ENCODE measurements around the gene DOK5. TPM values are rescaled to one million over a fixed set of nuclear protein-coding genes. Genes with fewer than 3 reads are reported as not detected.
A peak's percentile ranks its signal among the peaks of the same experiment; 100 is the strongest.

The DOK5 gene
- total and polyA plus RNA-seq, 2 of the 8 experiments (the other 6 are each of a cell fraction or from before 2014, with no cell fraction given), result 8.9 to 15.0 TPM

GRCh38 chr20:54477191-54477955 lies 2.0 kb downstream of the DOK5 start:
- ChIA-PET POLR2A (ENCODE audit: partially characterized antibody) (no interaction called here), CTCF (ENCODE audit: partially characterized antibody) (interaction anchor here (0.7 kb wide), 1 partner anchor 157 kb away, joined by 3 read pairs; no protein-coding TSS in a partner anchor)
- WGBS, 2 experiments (ENCODE audit: extremely low coverage in 1 of 2, insufficient coverage in 1 of 2, insufficient read length in 1 of 2, insufficient replicate concordance in 2 of 2, low coverage in 1 of 2, low lambda C conversion rate in 2 of 2, missing lambda C conversion rate in 1 of 2), result 34% methylated on average over 3 of the region's 3 CpGs; no CpG with 5 or more reads in 1 of the 2 experiments

More at GRCh38 chr20:54477191-54477955, 2.0 kb downstream of the DOK5 start:
- no peaks in the 10 kb centered on the region; a peak in 2 of 7 replicates for H3K27me3 ChIP-seq (replicated peaks in 1 of 4; ENCODE audit: control insufficient read depth in 3 of 4, extremely low read depth in 1 of 4, insufficient read depth in 3 of 4, low read length in 3 of 4)
- H3K4ac ChIP-seq (replicated peaks; ENCODE audit: insufficient read length, low read depth, low read length), result no peak overlapping the region
- H3K23ac ChIP-seq (ENCODE audit: insufficient read length), result no peak overlapping the region
- H3K79me2 ChIP-seq (ENCODE audit: control insufficient read depth in 1 of 2, insufficient read depth in 2 of 2, low read length in 2 of 2), result peaks cover 0 to 7% of the 10 kb centered on the region in 2 experiments; a peak in 1 of 4 replicates
- H3K9ac ChIP-seq (replicated peaks in 1 of 4; ENCODE audit: extremely low read depth in 1 of 4, low read depth in 3 of 4, low read length in 3 of 4), result no peak overlapping the region
- H2BK5ac ChIP-seq (ENCODE audit: low read depth, low read length), result no peak overlapping the region
- no peak overlapping the region for H2BK12ac ChIP-seq (ENCODE audit: low read depth, low read length)
- no peak overlapping the region for H4K5ac ChIP-seq (ENCODE audit: insufficient read length, low read depth, low read length)
- no peak overlapping the region for H2AFZ ChIP-seq (ENCODE audit: low read length)
- TF ChIP-seq SP1 (IDR thresholded peaks at IDR 0.05; ENCODE audit: low read depth, low read length) (no peak), SP2 (IDR thresholded peaks at IDR 0.05; ENCODE audit: low read length) (no peak), JUN (IDR thresholded peaks at IDR 0.05; ENCODE audit: low read depth, low read length) (no peak), POLR2AphosphoS5 (IDR thresholded peaks at IDR 0.05; ENCODE audit: low read depth, low read length) (no peak), SP4 (IDR thresholded peaks at IDR 0.05; ENCODE audit: low read length) (no peak), YY1 (IDR thresholded peaks at IDR 0.05; ENCODE audit: low read depth, low read length) (no peak), RAD21 (IDR thresholded peaks at IDR 0.05 in 1 of 2, conservative IDR thresholded peaks at IDR 0.05 in 1 of 2; ENCODE audit: low read depth in 2 of 2, low read length in 2 of 2) (no peak), CEBPB (IDR thresholded peaks at IDR 0.05; ENCODE audit: low read depth, low read length) (no peak), SIX5 (IDR thresholded peaks at IDR 0.05; ENCODE audit: low read depth, low read length) (no peak), USF2 (IDR thresholded peaks at IDR 0.05; ENCODE audit: low read length) (no peak), HDAC2 (IDR thresholded peaks at IDR 0.05; ENCODE audit: borderline replicate concordance in 1 of 2, low read depth in 2 of 2, low read length in 2 of 2) (no peak)
- no peaks in the 10 kb centered on the region for H3K79me1 ChIP-seq (ENCODE audit: low read depth, low read length)
- no peak overlapping the region for H4K91ac ChIP-seq (replicated peaks; ENCODE audit: insufficient read length, low read length)
- no peaks in the 10 kb centered on the region for H4K20me1 ChIP-seq (replicated peaks in 1 of 2; ENCODE audit: control insufficient read depth in 1 of 2, insufficient read depth in 2 of 2, low read length in 2 of 2)
- H3K9me3 ChIP-seq (ENCODE audit: insufficient read depth in 2 of 2, low read depth in 1 of 2, low read length in 1 of 2), result no peaks in the 10 kb centered on the region
- no peak overlapping the region for H4K8ac ChIP-seq (ENCODE audit: extremely low read depth, insufficient read depth, low read length)
- no peak overlapping the region for H3K14ac ChIP-seq (ENCODE audit: insufficient read length)
- no peak overlapping the region for H2BK120ac ChIP-seq (replicated peaks; ENCODE audit: low read depth, low read length)
- H3K36me3 ChIP-seq (ENCODE audit: control insufficient read depth in 2 of 4, insufficient read depth in 4 of 4, low read length in 3 of 4), result no peaks in the 10 kb centered on the region
- no peak overlapping the region for H2BK20ac ChIP-seq (ENCODE audit: low read length)
- H3K56ac ChIP-seq (replicated peaks; ENCODE audit: insufficient read length, low read depth, low read length), result no peak overlapping the region
- peaks cover 5 to 19% (median 7%) of the 10 kb centered on the region in 4 experiments; a peak in 5 of 7 replicates for H3K4me1 ChIP-seq (replicated peaks in 1 of 4; ENCODE audit: control insufficient read depth in 3 of 4, insufficient read depth in 4 of 4, low read length in 3 of 4)
- peaks cover 10% of the 10 kb centered on the region for H3K23me2 ChIP-seq (ENCODE audit: low read depth, low read length)
- no peak for FAIRE-seq
- DNase-seq (ENCODE audit: low read depth in 1 of 2, low spot score in 2 of 2), result no peak
- H3K18ac ChIP-seq (ENCODE audit: extremely low read depth, low read length), result no peak overlapping the region
- no peak overlapping the region for H2AK5ac ChIP-seq (ENCODE audit: low read depth, low read length)
- H3K4me3 ChIP-seq (ENCODE audit: extremely low read depth in 1 of 4, insufficient read depth in 2 of 4, low read depth in 3 of 4, low read length in 4 of 4), result peak overlapping the region; percentile 64 to 96 (median 87); a peak in 5 of 8 replicates
- H3K27ac ChIP-seq (ENCODE audit: low read depth, low read length), result no peak overlapping the region
- peak overlapping the region; percentile 95 to 96 for H3K4me2 ChIP-seq (ENCODE audit: insufficient read depth in 1 of 2, low read depth in 2 of 2, low read length in 2 of 2)
- no peak overlapping the region for H2BK15ac ChIP-seq (ENCODE audit: low read length)
